H1 (cell line): ENCODE results near the gene KLK10.

Experiments used
- BCL11A ChIP-seq, 2 experiments: IDR thresholded peaks; one replicate each; pipeline ENCODE4 v1.6.1; 2011; ENCODE audit warnings: low read depth in 2 of 2, low read length in 2 of 2, mild to moderate bottlenecking in 2 of 2
- CTCF ChIP-seq, 3 experiments: IDR thresholded peaks; 1 replicate in 2 of 3; 2 replicates in 1 of 3; pipeline versions ENCODE4 v1.5.1 to v1.6.1; 2011; ENCODE audit warnings: low read length in 3 of 3, mild to moderate bottlenecking in 3 of 3, inconsistent platforms in 2 of 3, low read depth in 1 of 3, moderate library complexity in 1 of 3; ENCODE audit not compliant: insufficient read depth in 1 of 3; ENCODE audit errors: control extremely low read depth in 1 of 3
- EZH2 ChIP-seq: fragments of 200-600 bp; sonication (generic); IDR thresholded peaks from 2 replicates; pipeline ENCODE4 v1.7.1; 2012; ENCODE audit warnings: low read depth, mild to moderate bottlenecking, moderate library complexity, low read length, inconsistent platforms; ENCODE audit not compliant: severe bottlenecking
- HDAC2 ChIP-seq, 2 experiments: fragments of 300-600 bp in 1 of 2; sonication (generic) in 1 of 2; IDR thresholded peaks; 2 replicates each; pipeline ENCODE4 v1.6.1; 2011 to 2012; ENCODE audit warnings: low read depth in 2 of 2, low read length in 2 of 2, mild to moderate bottlenecking in 2 of 2, moderate library complexity in 2 of 2, borderline replicate concordance in 1 of 2, inconsistent platforms in 1 of 2
- MAX ChIP-seq: IDR thresholded peaks from 2 replicates; pipeline ENCODE4 v1.6.1; 2012; ENCODE audit warnings: inconsistent platforms
- POLR2AphosphoS5 ChIP-seq: IDR thresholded peaks from 2 replicates; pipeline ENCODE4 v1.6.1; 2011; ENCODE audit warnings: low read depth, low read length
- SIN3A ChIP-seq, 2 experiments: IDR thresholded peaks in 1 of 2; conservative IDR thresholded peaks in 1 of 2; 2 replicates each; pipeline ENCODE4 v1.6.1; 2011 to 2012; ENCODE audit warnings: low read length in 2 of 2, improper control_type of control experiment in 1 of 2, low read depth in 1 of 2, mild to moderate bottlenecking in 1 of 2
- YY1 ChIP-seq: IDR thresholded peaks from 2 replicates; pipeline ENCODE4 v1.6.1; 2011; ENCODE audit warnings: low read depth, mild to moderate bottlenecking, low read length
- ZNF274 ChIP-seq: IDR thresholded peaks from 2 replicates; pipeline ENCODE4 v1.7.0; 2012; ENCODE audit warnings: low read length, borderline replicate concordance; ENCODE audit errors: extremely low read depth

- no peak for TF ChIP-seq SIN3A (conservative IDR thresholded peaks at IDR 0.05 in 1 of 2, IDR thresholded peaks at IDR 0.05 in 1 of 2; ENCODE audit: low read depth in 1 of 2, low read length in 2 of 2)
- no peak for TF ChIP-seq CTCF (IDR thresholded peaks at IDR 0.05; ENCODE audit: control extremely low read depth in 1 of 3, insufficient read depth in 1 of 3, low read depth in 1 of 3, low read length in 3 of 3)
- TF ChIP-seq YY1: no peak
- no peak for TF ChIP-seq EZH2
- TF ChIP-seq MAX: no peak
- TF ChIP-seq HDAC2 (IDR thresholded peaks at IDR 0.05; ENCODE audit: borderline replicate concordance in 1 of 2, low read depth in 2 of 2, low read length in 2 of 2): no peak
- TF ChIP-seq POLR2AphosphoS5: no peak
- TF ChIP-seq BCL11A (IDR thresholded peaks at IDR 0.05; ENCODE audit: low read depth in 2 of 2, low read length in 2 of 2): no peak
- TF ChIP-seq ZNF274: no peak
Measured at GRCh38 chr19:51005248-51005647, 14.3 kb downstream of the KLK10 start.
